ENCODE data around the gene RPL13.
A peak's percentile ranks its signal among the peaks of the same experiment; 100 is the strongest.

RPL13 gene

DNA sequence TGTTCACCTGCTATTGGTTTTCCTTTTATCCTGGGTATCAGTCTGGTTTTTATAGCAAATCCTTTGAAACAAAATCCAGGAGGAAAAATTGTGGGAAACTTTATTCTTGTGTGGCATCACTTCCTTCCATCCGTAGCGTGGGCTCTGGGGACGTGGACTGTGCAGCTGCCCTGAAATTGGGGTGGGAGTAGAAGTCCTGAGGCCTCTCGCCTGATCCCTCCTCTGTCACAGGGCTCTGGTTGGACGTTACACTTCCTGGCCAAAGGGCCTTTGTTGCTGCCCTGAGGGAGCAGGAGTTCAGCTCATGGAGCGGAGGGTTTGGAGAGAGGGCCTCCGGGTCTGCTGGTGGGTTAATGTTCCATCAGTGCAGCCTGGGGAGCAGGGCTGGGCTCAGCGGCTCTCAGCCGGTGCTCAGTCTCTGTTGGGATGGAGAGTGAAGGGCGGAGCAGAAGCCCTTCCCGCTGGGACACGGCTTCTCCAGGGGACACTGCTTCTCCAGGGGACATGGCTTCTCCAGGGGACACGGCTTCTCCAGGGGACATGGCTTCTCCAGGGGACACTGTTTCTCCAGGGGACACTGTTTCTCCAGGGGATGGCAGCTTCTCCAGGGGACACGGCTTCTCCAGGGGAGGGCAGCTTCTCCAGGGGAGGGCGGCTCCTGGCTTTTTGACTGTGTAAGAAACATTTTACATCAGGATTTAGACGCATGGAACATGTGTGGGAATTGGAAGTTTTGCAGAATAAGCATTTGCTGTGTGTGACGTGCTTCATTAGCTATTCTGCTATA is 15.2 kb upstream of the RPL13 start:
- no peak for DNase-seq

DNA sequence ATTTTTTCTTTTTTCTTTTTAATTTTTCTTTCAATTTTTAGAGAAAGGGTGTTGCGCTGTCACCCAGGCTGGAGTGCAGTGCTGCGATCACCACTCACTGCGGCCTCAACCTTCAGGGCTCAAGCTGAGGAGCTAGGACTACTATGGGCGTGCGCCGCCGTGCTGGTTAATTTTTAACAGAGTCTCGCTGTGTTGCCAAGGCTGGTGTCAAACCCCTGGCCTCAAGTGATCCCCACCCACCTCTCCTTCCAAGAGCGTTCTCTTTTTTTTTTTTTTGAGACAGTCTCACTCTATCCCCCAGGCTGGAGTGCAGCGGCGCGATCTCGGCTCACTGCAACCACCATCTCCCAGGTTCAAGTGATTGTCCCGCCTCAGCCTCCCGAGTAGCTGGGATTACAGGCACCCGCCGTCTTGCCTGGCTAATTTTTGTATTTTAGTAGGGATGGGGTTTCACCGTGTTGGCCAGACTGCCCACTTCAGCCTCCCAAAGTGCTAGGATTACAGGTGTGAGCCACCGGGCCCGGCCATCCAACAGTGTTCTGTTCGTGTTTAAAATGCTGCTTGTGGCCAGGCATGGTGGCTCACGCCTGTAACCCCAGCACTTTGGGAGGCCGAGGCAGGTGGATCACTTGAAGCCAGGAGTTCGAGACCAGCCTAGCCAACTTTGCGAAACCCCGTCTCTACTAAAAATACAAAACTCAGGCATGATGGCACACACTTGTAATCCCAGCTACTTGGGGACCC is 14.5 kb upstream of the RPL13 start:
- DNase-seq = no peak

DNA sequence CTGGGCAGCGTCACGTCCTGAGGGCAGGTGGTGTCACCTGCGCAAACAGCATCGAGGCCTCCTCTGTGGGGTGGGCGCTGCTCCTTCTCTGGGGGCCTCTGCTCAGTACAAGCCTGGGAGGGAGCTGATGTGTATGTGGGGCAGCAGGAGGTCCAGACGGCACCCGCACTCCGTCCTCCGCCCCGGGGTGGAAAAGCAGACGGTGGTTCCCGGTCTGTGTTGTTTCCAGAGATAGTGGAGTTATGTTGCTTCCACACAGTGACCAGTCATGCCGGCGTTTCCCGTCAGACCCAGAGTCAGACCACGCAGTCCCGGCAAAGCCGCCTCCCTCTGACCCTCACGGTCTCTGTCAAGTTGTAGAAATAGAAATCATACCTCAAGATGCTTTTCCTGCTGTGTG is 13.7 kb upstream of the RPL13 start:
- DNase-seq = no peak

DNA sequence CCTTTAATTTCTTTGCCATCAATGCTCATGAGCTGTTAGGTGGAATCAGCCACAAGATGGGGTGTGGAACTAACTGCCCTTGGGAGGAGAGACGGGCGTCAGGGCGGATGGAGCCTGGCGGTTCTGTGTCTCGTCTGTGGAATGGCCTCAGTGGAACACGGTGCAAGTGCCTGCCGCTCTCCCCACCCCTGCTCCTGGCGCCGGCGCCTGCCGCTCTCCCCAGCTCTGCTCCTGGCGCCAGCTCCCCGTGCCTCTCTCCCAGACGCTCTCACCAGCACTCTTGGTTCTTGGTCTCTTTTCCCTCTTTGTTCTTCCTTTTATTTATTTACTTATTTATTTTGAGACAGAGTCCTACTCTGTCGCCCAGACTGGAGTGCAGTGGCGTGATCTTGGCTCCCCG is 13.2 kb upstream of the RPL13 start:
- no peak for DNase-seq

DNA sequence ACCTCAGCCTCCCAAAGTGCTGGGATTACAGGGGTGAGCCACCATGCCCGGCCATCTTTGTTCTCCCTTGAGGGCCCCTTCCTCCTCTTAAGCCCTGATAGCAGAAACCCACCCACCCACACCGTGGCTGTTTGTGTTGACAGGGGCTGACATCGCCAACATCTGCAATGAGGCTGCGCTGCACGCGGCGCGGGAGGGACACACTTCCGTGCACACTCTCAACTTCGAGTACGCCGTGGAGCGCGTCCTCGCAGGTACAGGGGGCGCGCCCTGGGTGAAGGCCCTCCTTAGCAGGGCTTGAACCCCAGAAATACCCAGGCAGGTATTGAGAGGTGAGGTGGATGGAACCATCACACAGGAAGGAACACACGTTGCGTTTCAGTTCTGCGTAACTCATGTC is 12.6 kb upstream of the RPL13 start:
- DNase-seq = no peak

DNA sequence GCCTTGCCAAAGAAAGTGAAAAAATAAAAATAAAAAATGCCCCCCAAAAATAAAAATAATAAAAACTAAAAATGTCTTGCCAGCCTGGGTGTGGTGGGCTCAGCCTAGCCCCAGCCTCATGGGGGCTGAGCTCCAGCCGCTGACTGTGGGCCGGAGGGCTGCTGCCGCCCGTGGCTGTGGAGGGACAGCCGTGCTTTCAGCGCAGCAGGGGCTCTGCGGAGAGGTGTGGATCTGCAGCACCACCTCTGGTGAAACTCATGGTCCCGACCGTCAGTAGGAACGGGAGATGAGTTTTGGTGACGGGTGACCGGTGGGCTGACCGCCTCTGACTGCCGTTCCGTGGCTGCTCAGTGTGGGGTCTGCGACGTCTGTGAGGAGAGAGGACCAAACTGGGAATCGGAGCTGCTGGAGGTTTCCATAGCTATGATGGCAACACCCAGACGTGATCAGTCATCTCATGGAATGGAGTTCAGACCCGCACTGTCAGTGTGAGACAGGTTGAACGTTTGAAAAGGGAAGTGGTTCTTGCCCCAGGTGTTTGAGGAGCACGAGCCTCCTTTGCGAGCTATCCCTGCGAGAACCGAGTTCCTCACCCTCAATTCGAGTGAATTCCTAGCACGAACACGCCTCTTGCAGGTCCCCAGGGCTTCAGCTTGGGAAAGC is 12.0 kb upstream of the RPL13 start:
- no peak for DNase-seq

DNA sequence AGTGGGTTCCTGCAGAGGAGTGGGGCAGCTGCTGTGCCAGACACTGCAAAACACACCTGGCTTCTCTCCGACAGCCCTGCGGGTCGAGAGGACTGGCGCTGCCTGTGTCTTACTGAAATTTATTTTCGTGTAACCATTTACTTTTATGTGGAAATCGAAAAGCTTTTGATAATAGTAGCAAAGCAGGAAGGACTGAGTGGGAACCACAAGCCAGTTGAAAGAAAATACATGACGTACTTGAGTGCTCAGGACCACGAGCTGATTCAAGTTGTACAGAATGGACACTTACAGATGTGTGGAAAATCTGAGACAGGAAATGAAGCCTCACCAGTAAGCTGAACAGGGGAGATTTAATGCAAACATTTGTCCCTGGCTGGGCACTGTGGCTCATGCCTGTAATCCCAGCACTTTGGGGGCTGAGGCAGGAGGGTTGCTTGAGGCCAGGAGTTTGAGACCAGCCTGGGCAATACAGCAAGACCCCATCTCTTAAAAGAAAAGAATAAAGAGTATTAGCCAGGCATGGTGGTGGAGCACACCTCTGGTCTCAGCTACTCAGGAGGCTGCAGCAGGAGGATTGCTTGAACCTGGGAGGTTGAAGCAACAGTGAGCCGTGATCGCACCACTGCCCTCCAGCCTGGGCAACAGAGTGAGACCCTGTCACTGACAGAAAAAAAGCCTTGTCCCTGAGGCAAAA is 11.3 kb upstream of the RPL13 start:
- no peak for DNase-seq

DNA sequence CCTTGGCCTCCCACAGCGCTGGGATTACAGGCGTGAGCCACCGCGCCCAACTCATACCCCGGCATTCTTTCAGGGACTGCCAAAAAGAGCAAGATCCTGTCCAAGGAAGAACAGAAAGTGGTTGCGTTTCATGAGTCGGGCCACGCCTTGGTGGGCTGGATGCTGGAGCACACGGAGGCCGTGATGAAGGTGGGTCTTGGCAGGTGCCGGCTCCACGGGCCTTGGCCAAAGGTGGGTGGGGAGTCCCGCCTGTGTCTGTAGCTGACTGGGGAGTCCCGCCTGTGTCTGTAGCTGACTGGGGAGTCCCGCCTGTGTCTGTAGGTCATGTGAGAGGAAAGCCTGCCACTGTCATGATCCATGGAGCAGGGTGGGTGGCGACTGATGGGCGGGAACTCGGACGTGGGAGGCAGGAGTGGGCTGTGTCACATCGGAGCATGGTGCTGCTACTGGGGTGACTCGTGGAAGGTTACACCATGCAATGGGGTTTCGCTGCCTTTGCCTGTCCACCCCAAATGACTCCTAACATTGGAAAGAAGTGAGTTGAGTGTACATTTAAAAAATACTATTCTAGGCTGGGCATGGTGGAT is 10.0 kb upstream of the RPL13 start:
- DNase-seq = no peak

DNA sequence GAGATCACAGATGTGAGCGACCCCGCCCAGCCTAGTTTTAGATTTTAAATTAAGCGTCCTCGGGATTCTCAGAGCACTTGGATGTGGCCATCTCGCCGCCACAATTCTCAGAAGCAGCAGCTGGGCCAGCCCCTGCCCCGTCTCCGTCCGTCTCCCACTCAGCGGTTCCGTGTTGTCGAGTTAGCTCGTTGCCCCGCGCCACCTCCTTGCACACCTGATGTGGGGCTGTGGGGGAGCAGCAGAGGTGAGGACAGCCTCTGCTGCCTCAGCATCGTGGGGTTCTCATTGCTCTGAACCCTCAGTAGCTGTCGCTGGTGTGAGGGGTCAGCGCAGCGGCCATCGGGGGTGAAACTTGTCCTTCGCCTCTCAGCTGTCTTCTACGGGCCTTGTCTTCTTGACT is 8.2 kb upstream of the RPL13 start:
- DNase-seq = no peak

DNA sequence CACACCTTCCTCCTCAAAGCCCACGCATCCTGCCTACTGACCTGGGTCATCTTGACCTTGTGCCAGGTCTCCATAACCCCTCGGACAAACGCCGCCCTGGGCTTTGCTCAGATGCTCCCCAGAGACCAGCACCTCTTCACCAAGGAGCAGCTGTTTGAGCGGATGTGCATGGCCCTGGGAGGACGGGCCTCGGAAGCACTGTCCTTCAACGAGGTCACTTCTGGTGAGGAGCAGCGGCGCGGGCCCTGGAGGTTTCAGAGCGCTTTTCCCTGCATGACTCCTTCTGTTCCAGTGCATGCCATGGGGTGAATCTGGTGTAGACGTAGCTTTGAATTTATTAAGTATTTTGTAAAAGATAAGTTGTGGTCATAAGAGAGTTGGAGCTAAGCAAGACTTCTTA is 7.6 kb upstream of the RPL13 start:
- DNase-seq = no peak

DNA sequence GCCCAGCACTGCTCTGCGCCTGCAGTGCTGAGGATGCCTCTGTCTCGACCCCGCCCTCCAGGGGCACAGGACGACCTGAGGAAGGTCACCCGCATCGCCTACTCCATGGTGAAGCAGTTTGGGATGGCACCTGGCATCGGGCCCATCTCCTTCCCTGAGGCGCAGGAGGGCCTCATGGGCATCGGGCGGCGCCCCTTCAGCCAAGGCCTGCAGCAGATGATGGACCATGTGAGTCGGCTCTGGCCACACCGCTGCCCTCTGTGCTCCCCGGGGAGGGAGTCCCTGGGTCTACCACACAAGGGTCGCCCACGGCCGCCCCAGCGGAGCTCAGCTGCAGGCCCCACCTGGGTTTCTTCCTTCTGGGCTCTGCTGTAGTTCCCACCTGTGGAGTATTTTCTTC is 6.7 kb upstream of the RPL13 start:
- no peak for DNase-seq

DNA sequence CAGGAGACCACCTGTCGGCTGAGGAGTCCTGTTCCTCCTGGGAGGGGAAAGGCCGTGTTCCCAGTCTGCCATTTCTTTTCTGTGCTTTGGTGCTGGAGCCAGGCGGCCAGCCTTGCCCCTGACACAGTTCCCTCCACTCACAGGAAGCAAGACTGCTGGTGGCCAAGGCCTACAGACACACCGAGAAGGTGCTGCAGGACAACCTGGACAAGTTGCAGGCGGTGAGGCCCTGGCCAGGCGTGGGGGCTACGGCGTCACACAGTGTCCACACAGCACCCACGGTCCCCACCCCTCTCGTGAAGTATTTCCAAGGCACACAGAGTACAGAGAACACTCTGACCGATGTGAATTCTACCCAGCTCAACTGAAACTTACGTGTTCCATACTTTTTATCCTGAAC is 6.1 kb upstream of the RPL13 start:
- DNase-seq = no peak

DNA sequence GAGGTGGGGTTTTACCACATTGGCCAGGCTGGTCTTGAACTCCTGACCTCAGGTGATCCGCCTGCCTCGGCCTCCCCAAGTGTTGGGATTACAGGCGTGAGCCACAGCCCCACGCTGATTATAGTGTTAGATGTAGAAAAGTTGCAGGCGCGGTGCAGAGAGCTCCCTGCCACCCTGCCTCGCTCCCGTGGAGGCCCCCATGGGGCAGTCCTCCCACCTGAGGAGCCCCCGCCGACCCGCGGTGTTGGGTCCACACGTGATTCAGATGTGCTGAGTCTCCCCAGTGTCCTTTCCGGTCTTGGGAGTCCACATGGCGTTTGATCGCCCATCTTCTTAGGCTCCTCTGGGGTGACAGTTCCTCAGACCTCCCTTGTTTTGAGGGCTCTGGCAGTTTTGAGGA is 5.2 kb upstream of the RPL13 start:
- DNase-seq = no peak

DNA sequence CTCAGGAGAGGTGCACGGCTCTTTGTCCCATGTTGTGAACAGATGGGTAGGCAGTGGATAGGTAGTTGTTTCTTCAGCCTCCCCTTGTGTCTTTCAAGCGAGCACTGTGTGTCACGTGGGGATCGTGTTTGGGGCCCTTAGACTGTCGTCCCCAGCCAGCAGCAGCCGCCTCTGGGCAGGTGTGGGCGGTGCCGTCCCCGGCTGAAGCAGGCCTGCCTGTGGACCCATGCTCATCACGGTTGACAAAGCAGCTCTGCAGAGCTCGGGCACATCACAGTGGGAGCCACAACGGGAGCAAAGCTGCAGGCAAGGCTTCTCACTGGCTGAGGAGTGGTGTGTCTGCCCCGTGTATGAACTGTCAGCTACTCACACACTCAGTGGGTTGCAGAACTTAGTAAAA is 4.7 kb upstream of the RPL13 start:
- no peak for DNase-seq

DNA sequence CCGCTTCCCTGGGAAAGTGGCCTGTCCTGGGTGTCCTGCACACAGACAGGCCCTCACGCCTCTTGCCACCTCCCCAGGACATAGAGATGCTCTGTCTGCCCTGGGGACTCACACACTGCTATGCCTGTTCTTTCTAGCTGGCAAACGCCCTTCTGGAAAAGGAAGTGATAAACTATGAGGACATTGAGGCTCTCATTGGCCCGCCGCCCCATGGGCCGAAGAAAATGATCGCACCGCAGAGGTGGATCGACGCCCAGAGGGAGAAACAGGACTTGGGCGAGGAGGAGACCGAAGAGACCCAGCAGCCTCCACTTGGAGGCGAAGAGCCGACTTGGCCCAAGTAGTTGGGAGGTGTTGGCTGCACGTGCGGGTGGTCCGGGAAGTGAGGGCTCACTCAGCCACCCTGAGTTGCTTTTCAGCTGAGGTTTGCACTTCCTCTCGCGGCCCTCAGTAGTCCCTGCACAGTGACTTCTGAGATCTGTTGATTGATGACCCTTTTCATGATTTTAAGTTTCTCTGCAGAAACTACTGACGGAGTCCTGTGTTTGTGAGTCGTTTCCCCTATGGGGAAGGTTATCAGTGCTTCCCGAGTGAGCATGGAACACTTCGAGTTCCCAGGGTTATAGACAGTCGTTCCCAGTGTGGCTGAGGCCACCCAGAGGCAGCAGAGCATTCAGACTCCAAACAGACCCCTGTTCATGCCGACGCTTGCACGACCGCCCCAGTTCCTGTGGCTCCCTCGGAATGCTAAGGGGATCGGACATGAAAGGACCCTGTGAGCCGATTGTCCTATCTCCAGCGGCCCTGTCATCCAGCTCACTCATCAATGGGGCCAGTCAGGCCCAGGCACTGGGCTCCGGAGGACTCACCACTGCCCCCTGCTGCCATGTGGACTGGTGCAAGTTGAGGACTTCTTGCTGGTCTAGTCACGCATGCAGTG is 3.5 kb upstream of the RPL13 start:
- DNase-seq = peak; percentile 79

DNA sequence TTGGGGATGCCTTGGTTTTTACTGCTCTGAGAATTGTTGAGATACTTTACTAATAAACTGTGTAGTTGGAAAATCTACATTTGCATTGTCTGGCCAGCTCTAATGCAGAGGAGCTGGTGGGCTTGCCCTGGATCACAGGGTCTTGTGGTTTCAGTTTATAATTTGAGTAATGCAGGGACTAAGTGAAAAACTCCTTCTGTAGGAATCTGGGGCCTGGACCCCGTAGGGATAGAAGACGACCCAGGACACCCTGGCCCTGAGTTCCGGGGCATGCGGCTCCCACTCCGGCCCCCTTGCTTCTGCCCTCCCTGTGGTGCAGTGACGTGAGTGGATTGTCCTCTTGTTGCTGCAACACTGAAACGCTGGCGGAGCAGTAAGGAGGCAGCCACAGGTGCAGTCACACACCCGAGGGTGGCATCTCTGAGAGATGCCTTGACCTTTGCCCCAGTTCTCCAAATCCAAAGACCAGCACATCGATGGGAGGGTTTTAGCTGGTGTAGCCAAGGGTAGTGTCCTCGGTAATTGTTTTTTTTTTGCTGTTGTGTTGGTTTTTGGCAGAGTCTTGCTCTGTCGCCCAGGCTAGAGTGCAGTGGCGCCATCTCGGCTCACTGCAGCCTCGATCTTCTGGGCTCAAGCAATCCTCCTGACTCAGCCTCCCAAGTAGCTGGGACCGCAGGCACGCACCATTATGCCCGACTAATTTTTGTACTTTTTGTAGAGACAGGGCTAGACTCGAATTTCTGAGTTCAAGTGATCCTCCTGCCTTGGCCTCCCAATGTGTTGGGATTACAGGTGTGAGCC is 2.6 kb upstream of the RPL13 start:
- no peak for DNase-seq

DNA sequence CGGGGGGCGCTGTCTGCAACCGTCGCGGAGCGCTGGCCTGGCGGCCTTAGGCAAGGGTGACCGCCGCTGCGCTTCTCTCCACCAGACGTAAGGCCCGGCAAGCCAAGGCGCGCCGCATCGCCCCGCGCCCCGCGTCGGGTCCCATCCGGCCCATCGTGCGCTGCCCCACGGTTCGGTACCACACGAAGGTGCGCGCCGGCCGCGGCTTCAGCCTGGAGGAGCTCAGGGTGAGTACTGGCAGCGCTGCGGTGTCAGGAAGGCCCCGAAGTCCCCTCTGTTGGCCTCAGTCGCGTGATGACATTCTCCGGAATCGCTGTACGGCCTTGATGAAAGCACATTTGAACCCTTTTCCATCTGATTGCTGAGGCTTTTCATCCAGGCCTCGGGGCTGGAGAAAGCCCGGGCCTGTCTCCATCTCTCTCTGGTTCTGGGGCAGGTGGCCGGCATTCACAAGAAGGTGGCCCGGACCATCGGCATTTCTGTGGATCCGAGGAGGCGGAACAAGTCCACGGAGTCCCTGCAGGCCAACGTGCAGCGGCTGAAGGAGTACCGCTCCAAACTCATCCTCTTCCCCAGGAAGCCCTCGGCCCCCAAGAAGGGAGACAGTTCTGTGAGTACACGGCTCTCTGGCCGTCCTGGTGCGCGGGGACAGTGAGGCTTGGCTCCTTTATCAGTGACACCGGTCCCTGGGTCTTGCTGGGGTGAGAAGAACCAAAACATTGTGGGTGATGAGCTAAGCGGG is 831 bp downstream of the RPL13 start:
- DNase-seq = no peak

DNA sequence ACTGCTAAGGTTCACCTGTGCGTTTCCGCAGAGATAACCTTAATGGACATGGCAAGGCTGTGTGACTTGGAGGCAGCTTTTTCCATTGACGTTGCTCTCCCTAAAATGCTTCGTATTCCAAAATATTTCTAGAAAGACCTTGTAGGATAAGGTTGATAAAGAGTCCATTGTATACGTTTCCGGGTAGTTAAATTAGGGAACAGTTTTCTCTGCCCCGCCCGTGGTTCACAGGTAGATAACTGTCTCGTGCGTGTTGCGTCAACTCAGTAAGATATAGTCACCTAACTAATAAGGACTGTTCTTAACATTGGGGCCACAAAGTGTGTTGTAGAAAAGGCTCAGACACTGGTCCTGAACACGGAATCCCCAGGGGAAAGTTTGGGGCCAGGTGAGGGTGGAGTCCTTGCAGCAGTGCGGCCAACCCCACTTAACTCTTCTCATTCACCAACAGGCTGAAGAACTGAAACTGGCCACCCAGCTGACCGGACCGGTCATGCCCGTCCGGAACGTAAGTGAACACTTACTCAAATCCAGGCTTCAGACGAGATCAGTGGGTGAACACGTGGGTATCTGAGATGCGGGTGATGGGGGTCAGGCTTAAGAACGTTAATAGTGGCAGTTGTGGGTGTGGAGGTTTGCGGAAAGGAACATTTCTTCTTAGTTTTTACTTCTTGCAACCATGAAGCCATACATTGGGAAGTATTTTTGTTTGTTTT is 1.6 kb downstream of the RPL13 start:
- no peak for DNase-seq

DNA sequence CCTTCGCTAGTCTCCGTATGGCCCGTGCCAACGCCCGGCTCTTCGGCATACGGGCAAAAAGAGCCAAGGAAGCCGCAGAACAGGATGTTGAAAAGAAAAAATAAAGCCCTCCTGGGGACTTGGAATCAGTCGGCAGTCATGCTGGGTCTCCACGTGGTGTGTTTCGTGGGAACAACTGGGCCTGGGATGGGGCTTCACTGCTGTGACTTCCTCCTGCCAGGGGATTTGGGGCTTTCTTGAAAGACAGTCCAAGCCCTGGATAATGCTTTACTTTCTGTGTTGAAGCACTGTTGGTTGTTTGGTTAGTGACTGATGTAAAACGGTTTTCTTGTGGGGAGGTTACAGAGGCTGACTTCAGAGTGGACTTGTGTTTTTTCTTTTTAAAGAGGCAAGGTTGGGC is 2.5 kb downstream of the RPL13 start:
- DNase-seq = no peak
